ENCODE measurements around the gene EVC2. TPM values are rescaled to one million over a fixed set of nuclear protein-coding genes. Genes with fewer than 3 reads are reported as not detected.
"Not testable (repeated sequence)": the region's sequence is repeated elsewhere in the genome, so short reads cannot be mapped to it uniquely, and the experiment has no call there.

The EVC2 gene
- total RNA-seq, 1 donor from 2014 or later = 5.2 TPM

DNA sequence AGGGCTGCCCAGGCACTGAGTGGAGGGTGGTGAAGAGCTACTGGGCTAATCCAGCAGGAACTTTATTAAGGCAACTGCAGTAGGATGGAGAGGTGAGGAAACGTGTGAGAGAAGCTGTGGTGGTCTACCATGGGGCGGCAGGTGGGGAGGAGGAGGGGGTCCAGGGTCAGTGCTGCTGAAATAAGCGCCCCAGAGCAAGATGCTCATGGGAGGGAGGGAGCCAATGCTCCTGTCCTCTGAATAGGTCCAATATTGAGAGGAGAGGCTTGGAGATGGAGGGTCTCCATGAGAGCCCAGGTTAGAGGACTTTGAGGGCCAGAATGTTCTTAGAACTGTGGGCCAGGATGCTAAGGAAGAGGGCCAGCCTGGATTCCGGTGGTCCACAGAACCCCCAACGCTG lies 37.9 kb upstream of the EVC2 start:
- no peaks in the 10 kb centered on the region for H3K9me3 ChIP-seq (ENCODE audit: control insufficient read depth in 3 of 3, low read length in 3 of 3)
- peaks cover 0 to 19% (median 10%) of the 10 kb centered on the region in 3 donors for H3K36me3 ChIP-seq (ENCODE audit: control insufficient read depth in 3 of 3, insufficient read depth in 3 of 3, low read length in 3 of 3)
- H3K27me3 ChIP-seq (ENCODE audit: control insufficient read depth in 3 of 3, insufficient read depth in 3 of 3, low read length in 3 of 3) = no peaks in the 10 kb centered on the region
- H3K9ac ChIP-seq (ENCODE audit: low read depth in 1 of 3, low read length in 3 of 3) = no peak overlapping the region
- H3K27ac ChIP-seq (ENCODE audit: low read depth, low read length) = no peak overlapping the region
- H3K4me1 ChIP-seq (ENCODE audit: control insufficient read depth in 3 of 3, insufficient read depth in 3 of 3, low read length in 3 of 3) = peaks cover 5 to 9% (median 7%) of the 10 kb centered on the region in 3 donors
- no peak overlapping the region for H3K4me3 ChIP-seq (ENCODE audit: low read length in 3 of 3)

DNA sequence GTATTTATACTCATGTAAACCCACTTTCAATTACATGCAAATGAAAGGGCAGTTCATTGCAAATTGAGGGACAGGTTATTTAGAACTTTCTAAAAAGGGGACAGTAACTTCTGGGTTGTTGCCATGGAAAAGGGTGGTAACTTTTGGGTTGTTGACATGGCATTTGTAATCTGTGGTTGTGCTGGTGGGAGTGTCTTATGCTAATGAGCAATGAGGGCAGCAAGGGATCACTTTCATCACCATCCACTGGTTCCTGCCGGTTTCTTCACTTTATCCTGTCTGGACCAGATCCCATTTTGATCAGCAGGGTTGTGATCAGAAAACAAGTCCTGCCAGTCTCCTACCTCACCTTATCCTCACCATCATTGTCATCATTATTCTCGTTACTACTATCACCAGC lies 34.6 kb upstream of the EVC2 start:
- H3K36me3 ChIP-seq (ENCODE audit: control insufficient read depth in 3 of 3, insufficient read depth in 3 of 3, low read length in 3 of 3) = peaks cover 0 to 15% (median 6%) of the 10 kb centered on the region in 3 donors
- no peaks in the 10 kb centered on the region for H3K9me3 ChIP-seq (ENCODE audit: control insufficient read depth in 3 of 3, low read length in 3 of 3)
- H3K27ac ChIP-seq (ENCODE audit: low read depth, low read length) = no peak overlapping the region
- H3K4me3 ChIP-seq (ENCODE audit: low read length in 3 of 3) = no peak overlapping the region
- H3K27me3 ChIP-seq (ENCODE audit: control insufficient read depth in 3 of 3, insufficient read depth in 3 of 3, low read length in 3 of 3) = no peaks in the 10 kb centered on the region
- H3K4me1 ChIP-seq (ENCODE audit: control insufficient read depth in 3 of 3, insufficient read depth in 3 of 3, low read length in 3 of 3) = peaks cover 5 to 9% (median 7%) of the 10 kb centered on the region in 3 donors
- H3K9ac ChIP-seq (ENCODE audit: low read depth in 1 of 3, low read length in 3 of 3) = no peak overlapping the region

DNA sequence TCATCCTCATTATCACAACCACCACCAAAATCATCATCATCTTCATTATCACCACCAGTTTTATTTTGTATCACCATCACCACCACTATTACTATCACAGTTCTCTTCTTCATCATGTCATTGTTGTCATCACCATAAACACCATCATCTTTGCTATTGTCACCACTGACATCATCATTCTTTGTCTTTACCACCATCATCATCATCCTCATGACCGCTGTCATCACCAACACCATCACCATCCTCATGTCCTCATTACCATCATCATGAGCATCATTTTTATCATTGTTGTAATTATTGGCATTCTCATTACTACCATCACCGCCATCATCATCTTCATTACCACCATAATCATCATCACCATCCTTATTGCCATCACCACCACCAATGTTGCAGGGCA lies 34.0 kb upstream of the EVC2 start:
- peaks cover under 1 to 6% (median 5%) of the 10 kb centered on the region in 3 donors for H3K4me1 ChIP-seq (ENCODE audit: control insufficient read depth in 3 of 3, insufficient read depth in 3 of 3, low read length in 3 of 3)
- H3K9me3 ChIP-seq (ENCODE audit: control insufficient read depth in 3 of 3, low read length in 3 of 3) = no peaks in the 10 kb centered on the region
- H3K27me3 ChIP-seq (ENCODE audit: control insufficient read depth in 3 of 3, insufficient read depth in 3 of 3, low read length in 3 of 3) = no peaks in the 10 kb centered on the region
- peaks cover 0 to 15% (median 6%) of the 10 kb centered on the region in 3 donors for H3K36me3 ChIP-seq (ENCODE audit: control insufficient read depth in 3 of 3, insufficient read depth in 3 of 3, low read length in 3 of 3)
- H3K9ac ChIP-seq (ENCODE audit: low read depth in 1 of 3, low read length in 3 of 3) = no peak overlapping the region
- no peak overlapping the region for H3K4me3 ChIP-seq (ENCODE audit: low read length in 3 of 3)
- no peak overlapping the region for H3K27ac ChIP-seq (ENCODE audit: low read depth, low read length)

DNA sequence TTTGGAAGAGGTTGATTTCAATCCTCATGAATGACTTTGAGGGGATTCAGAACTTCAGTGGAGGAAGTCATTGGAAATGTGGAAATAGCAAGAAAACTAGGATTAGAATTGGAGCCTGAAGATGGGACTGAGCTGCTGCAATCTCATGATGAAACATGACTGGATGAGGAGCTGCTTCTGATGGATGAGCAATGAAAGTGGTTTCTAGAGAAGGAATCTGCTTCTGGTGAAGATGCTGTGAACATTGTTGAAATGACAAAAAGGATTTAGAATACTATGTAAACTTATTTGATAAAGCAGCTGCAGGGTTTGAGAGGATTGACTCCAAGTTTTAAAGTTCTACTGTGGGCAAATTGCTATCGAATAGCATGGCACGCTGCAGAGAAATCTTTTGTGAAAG lies 29.7 kb upstream of the EVC2 start:
- Histone ChIP-seq H3K36me3 (ENCODE audit: control insufficient read depth in 3 of 3, insufficient read depth in 3 of 3, low read length in 3 of 3) (peaks cover 0 to 16% (median 10%) of the 10 kb centered on the region in 3 donors), H3K4me3 (ENCODE audit: low read length in 3 of 3) (no peak overlapping the region), H3K9ac (ENCODE audit: low read depth in 1 of 3, low read length in 3 of 3) (no peak overlapping the region), H3K4me1 (ENCODE audit: control insufficient read depth in 3 of 3, insufficient read depth in 3 of 3, low read length in 3 of 3) (no peaks in the 10 kb centered on the region), H3K9me3 (ENCODE audit: control insufficient read depth in 3 of 3, low read length in 3 of 3) (no peaks in the 10 kb centered on the region), H3K27me3 (ENCODE audit: control insufficient read depth in 3 of 3, insufficient read depth in 3 of 3, low read length in 3 of 3) (no peaks in the 10 kb centered on the region), H3K27ac (ENCODE audit: low read depth, low read length) (no peak overlapping the region)

DNA sequence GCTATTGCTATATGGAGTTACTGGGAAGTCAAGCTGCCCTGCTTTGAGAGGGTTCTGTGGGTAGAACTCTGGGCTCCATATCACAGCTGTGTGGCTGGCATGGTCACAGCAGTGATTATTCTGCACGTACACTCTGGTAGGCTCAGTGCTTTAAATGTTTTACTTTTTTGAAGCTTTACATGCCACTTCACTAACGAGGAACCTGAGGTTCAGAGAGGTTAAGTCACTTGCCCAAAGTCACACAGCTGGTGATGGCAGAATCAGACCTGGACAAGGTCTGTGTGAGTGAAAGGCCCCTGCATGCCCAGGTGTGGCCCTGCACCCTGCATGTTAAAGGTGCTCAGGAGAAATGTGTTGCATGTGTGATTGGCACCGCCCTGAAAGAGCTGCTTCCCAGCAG lies 27.1 kb upstream of the EVC2 start:
- H3K36me3 ChIP-seq (ENCODE audit: control insufficient read depth in 3 of 3, insufficient read depth in 3 of 3, low read length in 3 of 3) = peaks cover 3 to 16% (median 4%) of the 10 kb centered on the region in 3 donors
- H3K27ac ChIP-seq (ENCODE audit: low read depth, low read length) = no peak overlapping the region
- H3K27me3 ChIP-seq (ENCODE audit: control insufficient read depth in 3 of 3, insufficient read depth in 3 of 3, low read length in 3 of 3) = no peaks in the 10 kb centered on the region
- H3K9ac ChIP-seq (ENCODE audit: low read depth in 1 of 3, low read length in 3 of 3) = no peak overlapping the region
- no peak overlapping the region for H3K4me3 ChIP-seq (ENCODE audit: low read length in 3 of 3)
- no peaks in the 10 kb centered on the region for H3K4me1 ChIP-seq (ENCODE audit: control insufficient read depth in 3 of 3, insufficient read depth in 3 of 3, low read length in 3 of 3)
- H3K9me3 ChIP-seq (ENCODE audit: control insufficient read depth in 3 of 3, low read length in 3 of 3) = no peaks in the 10 kb centered on the region

DNA sequence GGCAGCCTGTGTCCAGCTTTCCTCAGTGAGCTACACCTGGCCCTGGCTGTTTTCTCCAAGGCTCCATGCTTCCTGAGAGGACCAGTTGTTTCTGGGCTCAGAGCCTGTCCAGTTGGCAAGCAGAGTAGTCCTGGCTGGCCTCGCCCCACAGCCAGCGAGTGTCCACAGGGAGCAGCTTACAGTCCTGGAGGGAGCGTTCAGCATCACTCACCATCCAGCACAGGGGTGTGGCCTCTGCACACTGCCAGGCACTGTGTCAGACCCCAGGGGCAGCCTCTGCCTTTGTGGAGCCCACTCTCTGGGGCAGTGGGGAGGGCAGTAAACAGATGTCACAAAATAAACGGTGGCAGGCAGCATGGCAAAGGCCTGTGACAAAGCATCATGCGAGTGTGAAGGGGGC lies 26.5 kb upstream of the EVC2 start:
- Histone ChIP-seq H3K27me3 (ENCODE audit: control insufficient read depth in 3 of 3, insufficient read depth in 3 of 3, low read length in 3 of 3) (no peaks in the 10 kb centered on the region), H3K9ac (ENCODE audit: low read depth in 1 of 3, low read length in 3 of 3) (no peak overlapping the region), H3K27ac (ENCODE audit: low read depth, low read length) (no peak overlapping the region), H3K4me3 (ENCODE audit: low read length in 3 of 3) (no peak overlapping the region), H3K9me3 (ENCODE audit: control insufficient read depth in 3 of 3, low read length in 3 of 3) (no peaks in the 10 kb centered on the region), H3K36me3 (ENCODE audit: control insufficient read depth in 3 of 3, insufficient read depth in 3 of 3, low read length in 3 of 3) (peaks cover 3 to 16% (median 5%) of the 10 kb centered on the region in 3 donors), H3K4me1 (ENCODE audit: control insufficient read depth in 3 of 3, insufficient read depth in 3 of 3, low read length in 3 of 3) (no peaks in the 10 kb centered on the region)

DNA sequence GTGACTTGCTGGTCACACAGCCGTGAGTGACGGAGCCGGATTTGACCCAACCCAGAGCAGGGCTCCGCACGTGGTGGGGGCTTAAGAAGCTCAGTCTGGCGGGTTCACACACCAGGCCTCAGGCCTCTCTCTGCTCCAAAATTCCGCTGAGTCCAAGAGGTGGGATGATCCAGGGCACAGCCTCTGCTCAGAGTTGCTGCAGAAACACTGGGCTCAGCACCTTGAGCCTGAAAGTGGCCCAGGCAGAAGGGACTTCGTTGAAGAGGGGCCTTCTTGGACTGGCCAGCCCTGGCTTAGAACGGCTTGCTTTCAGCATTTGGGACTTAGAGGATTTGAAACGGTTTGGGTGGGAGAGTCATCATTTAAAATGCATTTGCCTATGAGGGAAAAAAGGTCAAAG lies 23.8 kb upstream of the EVC2 start:
- Histone ChIP-seq H3K27ac (ENCODE audit: low read depth, low read length) (no peak overlapping the region), H3K27me3 (ENCODE audit: control insufficient read depth in 3 of 3, insufficient read depth in 3 of 3, low read length in 3 of 3) (no peaks in the 10 kb centered on the region), H3K36me3 (ENCODE audit: control insufficient read depth in 3 of 3, insufficient read depth in 3 of 3, low read length in 3 of 3) (peaks cover 6 to 16% (median 6%) of the 10 kb centered on the region in 3 donors), H3K4me1 (ENCODE audit: control insufficient read depth in 3 of 3, insufficient read depth in 3 of 3, low read length in 3 of 3) (no peaks in the 10 kb centered on the region), H3K9ac (ENCODE audit: low read depth in 1 of 3, low read length in 3 of 3) (no peak overlapping the region), H3K9me3 (ENCODE audit: control insufficient read depth in 3 of 3, low read length in 3 of 3) (no peaks in the 10 kb centered on the region), H3K4me3 (ENCODE audit: low read length in 3 of 3) (no peak overlapping the region)

DNA sequence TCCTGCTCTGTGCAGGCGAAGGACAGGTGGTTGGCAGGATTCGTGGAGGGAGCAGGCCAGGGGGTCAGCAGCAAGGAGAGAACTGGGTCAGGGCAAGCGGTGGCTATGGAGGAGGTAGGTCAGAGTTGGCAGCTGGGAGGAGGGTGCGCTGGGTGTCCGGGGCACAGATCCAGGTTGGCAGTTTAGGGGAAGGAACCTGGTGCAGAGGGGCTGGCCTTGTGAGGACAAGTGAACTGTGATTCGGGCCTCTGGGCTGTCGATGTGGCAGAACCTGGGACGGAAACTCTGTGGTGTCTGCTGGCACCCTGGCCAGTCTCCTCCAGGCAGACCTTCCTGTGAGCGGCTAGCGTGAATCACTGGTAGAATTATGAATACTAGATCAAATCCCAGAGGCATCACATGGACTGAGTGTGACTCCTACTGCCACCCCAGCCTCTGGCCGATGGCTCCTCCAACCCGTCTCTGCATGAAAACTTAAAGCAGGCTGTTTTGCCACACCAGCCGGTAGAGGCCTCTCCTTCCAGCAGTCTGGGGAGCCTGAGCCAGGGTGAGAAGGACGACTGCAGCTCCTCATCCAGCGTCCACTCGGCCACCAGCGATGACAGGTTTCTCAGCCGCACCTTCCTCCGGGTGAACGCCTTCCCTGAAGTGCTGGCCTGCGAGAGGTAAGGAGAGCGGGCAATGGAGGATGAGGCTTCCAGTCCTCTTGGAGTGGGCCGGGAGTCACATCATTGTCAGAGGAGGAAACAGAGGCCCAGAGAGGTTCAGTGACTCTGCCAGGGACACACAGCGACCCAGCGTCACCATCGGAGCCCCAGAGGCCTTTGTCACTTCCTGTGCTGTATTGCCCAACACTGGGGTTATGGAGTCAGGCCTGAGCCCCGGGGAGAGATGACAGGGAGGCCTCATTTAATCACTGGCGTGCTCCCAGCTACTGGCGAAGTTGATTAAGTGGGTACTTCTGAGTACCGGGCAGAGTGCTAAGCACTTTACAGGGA lies 22.9 kb upstream of the EVC2 start:
- H3K36me3 ChIP-seq (ENCODE audit: control insufficient read depth in 3 of 3, insufficient read depth in 3 of 3, low read length in 3 of 3) = peaks cover 6 to 16% (median 6%) of the 10 kb centered on the region in 3 donors
- no peak overlapping the region for H3K4me3 ChIP-seq (ENCODE audit: low read length in 3 of 3)
- no peak overlapping the region for H3K27ac ChIP-seq (ENCODE audit: low read depth, low read length)
- no peaks in the 10 kb centered on the region for H3K9me3 ChIP-seq (ENCODE audit: control insufficient read depth in 3 of 3, low read length in 3 of 3)
- no peaks in the 10 kb centered on the region for H3K27me3 ChIP-seq (ENCODE audit: control insufficient read depth in 3 of 3, insufficient read depth in 3 of 3, low read length in 3 of 3)
- no peaks in the 10 kb centered on the region for H3K4me1 ChIP-seq (ENCODE audit: control insufficient read depth in 3 of 3, insufficient read depth in 3 of 3, low read length in 3 of 3)
- H3K9ac ChIP-seq (ENCODE audit: low read depth in 1 of 3, low read length in 3 of 3) = no peak overlapping the region

DNA sequence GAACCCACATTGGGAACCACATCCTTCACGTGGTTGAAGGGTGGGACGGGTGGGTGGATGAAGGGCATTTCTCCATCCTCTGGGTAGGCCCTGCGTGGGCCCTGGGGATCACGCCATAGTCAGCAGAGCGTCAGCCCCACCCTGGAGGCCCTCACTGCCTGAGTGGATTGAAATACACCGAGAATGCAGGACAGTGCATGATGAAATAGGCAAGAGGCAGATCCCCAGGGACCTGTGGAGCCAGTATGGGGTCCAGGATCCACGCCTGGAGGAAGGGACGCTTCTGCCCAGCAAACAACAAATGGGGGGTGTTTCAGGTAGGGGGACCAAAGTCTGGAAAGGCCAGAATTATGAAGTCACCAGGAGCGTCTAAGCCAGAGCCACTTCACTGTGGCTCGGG lies 22.1 kb upstream of the EVC2 start:
- no peak overlapping the region for H3K27ac ChIP-seq (ENCODE audit: low read depth, low read length)
- peaks cover 0 to 3% (median 0%) of the 10 kb centered on the region in 3 donors for H3K9me3 ChIP-seq (ENCODE audit: control insufficient read depth in 3 of 3, low read length in 3 of 3)
- H3K27me3 ChIP-seq (ENCODE audit: control insufficient read depth in 3 of 3, insufficient read depth in 3 of 3, low read length in 3 of 3) = no peaks in the 10 kb centered on the region
- H3K9ac ChIP-seq (ENCODE audit: low read depth in 1 of 3, low read length in 3 of 3) = no peak overlapping the region
- peaks cover 3 to 14% (median 6%) of the 10 kb centered on the region in 3 donors for H3K36me3 ChIP-seq (ENCODE audit: control insufficient read depth in 3 of 3, insufficient read depth in 3 of 3, low read length in 3 of 3)
- no peaks in the 10 kb centered on the region for H3K4me1 ChIP-seq (ENCODE audit: control insufficient read depth in 3 of 3, insufficient read depth in 3 of 3, low read length in 3 of 3)
- H3K4me3 ChIP-seq (ENCODE audit: low read length in 3 of 3) = no peak overlapping the region

DNA sequence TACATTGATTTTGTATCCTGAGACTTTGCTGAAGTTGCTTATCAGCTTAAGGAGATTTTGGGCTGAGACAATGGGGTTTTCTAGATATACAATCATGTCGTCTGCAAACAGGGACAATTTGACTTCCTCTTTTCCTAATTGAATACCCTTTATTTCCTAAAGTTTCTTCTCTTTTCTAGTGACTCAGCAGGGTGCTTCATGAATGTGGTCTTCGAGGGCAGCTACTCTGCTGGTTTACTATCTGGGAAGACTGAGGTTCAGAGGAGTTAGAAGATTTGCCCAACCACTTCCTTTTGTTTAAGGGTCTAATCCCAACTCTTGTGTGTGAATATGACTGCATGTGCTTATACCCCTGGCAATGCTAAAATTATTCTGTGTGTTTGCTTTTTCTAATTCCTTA lies 20.1 kb upstream of the EVC2 start:
- H3K27ac ChIP-seq (ENCODE audit: low read depth, low read length); H3K9ac ChIP-seq (ENCODE audit: low read depth in 1 of 3, low read length in 3 of 3); H3K4me3 ChIP-seq (ENCODE audit: low read length in 3 of 3); H3K4me1 ChIP-seq (ENCODE audit: control insufficient read depth in 3 of 3, insufficient read depth in 3 of 3, low read length in 3 of 3); H3K9me3 ChIP-seq (ENCODE audit: control insufficient read depth in 3 of 3, low read length in 3 of 3); H3K27me3 ChIP-seq (ENCODE audit: control insufficient read depth in 3 of 3, insufficient read depth in 3 of 3, low read length in 3 of 3): not testable (repeated sequence)
- H3K36me3 ChIP-seq (ENCODE audit: control insufficient read depth in 3 of 3, insufficient read depth in 3 of 3, low read length in 3 of 3) = peaks cover 3 to 13% (median 6%) of the 10 kb centered on the region in 3 donors
